ENCODE measurements around the gene LBHD2. TPM values are rescaled to one million over a fixed set of nuclear protein-coding genes. Genes with fewer than 3 reads are reported as not detected.

The LBHD2 gene
- total and polyA plus RNA-seq, 2 of the 13 experiments (the other 11 are each of a cell fraction or from before 2014, with no cell fraction given): 0.67 to 1.00 TPM

- TF ChIP-seq TSC22D2 (CRISPR knock-in tag; IDR thresholded peaks at IDR 0.05; ENCODE audit: borderline replicate concordance) (no peak), RFX1 (IDR thresholded peaks at IDR 0.05) (no peak), MEIS1 (CRISPR knock-in tag; IDR thresholded peaks at IDR 0.05; ENCODE audit: borderline replicate concordance) (peak; percentile 99)
Observed at GRCh38 chr14:103121846-103122584, 38.0 kb downstream of the LBHD2 start (continued).

- TF ChIP-seq TEAD2 (CRISPR knock-in tag; IDR thresholded peaks at IDR 0.05): no peak
- no peak for TF ChIP-seq ONECUT2 (CRISPR knock-in tag; IDR thresholded peaks at IDR 0.05)
- ChIA-PET POLR2A (no interaction called here), CTCF (ENCODE audit: low intra/inter-chr PET ratio, low total read pairs) (no interaction called here)
- Histone ChIP-seq H4K20me1 (ENCODE audit: insufficient read depth, low read length) (no peaks in the 10 kb centered on the region; the same call in 1 of the 2 replicates), H3K79me2 (ENCODE audit: insufficient read depth, low read length) (no peaks in the 10 kb centered on the region), H3K4me3 (replicated peaks in 1 of 3; ENCODE audit: insufficient read depth in 1 of 3, low read depth in 2 of 3, low read length in 3 of 3) (peak overlapping the region in 1 of 3 experiments; percentile 37; a peak in 1 of 6 replicates), H3K27ac (ENCODE audit: extremely low read length, insufficient read depth, low read length) (no peak overlapping the region), H3K9me3 (ENCODE audit: low read length) (no peaks in the 10 kb centered on the region), H3K27me3 (ENCODE audit: control insufficient read depth in 1 of 2, insufficient read depth in 2 of 2, low read length in 2 of 2) (peaks cover 1 to 54% of the 10 kb centered on the region in 2 experiments; a peak in 4 of 5 replicates), H3K9ac (ENCODE audit: insufficient read depth, low read depth, low read length) (no peak overlapping the region), H3K4me1 (ENCODE audit: insufficient read depth, low read length) (peaks cover 51% of the 10 kb centered on the region), H3K36me3 (replicated peaks in 1 of 2; ENCODE audit: control insufficient read depth in 1 of 2, insufficient read depth in 2 of 2, low read length in 2 of 2) (no peaks in the 10 kb centered on the region), H2AFZ (ENCODE audit: low read length) (no peak overlapping the region), H3K4me2 (ENCODE audit: low read depth, low read length) (peak overlapping the region; percentile 62; the same call in 1 of the 2 replicates)
- no TSS peak for BruUV-seq (replicated peaks)
- FAIRE-seq (no peak), ATAC-seq (no peak), DNase-seq (ENCODE audit: low spot score) (no peak)
- 53% methylated on average over 8 of the region's 15 CpGs for WGBS (ENCODE audit: low lambda C conversion rate)
- in situ Hi-C loops (cut with HindIII; ENCODE audit: extremely low pct_ligation_motif_present, low pct_unique_long_range_greater_than_20kb): no loop called here
- intact Hi-C loops (cut with micrococcal nuclease; ENCODE audit: unreplicated experiment): no loop called here
Observed at GRCh38 chr14:103122585-103122946, 38.6 kb downstream of the LBHD2 start.

GRCh38 chr14:103122947-103123633, 39.1 kb downstream of the LBHD2 start, which contains the start of gene TNFAIP2:
TNFAIP2 (plus strand) TSS chr14:103123461; CDS start chr14:103126458, 2,997 bp downstream.
- no TSS peak for BruUV-seq (replicated peaks)
- H3K79me2 ChIP-seq (ENCODE audit: insufficient read depth, low read length): no peaks in the 10 kb centered on the region
- peak within 1 kb of the TSS; percentile 62 for H3K4me2 ChIP-seq (ENCODE audit: low read depth, low read length)
- TF ChIP-seq ARNT (IDR thresholded peaks at IDR 0.05) (no peak), ZNF746 (CRISPR knock-in tag; IDR thresholded peaks at IDR 0.05) (no peak), ZIK1 (CRISPR knock-in tag; IDR thresholded peaks at IDR 0.05; ENCODE audit: borderline replicate concordance, low read depth) (no peak), SAFB2 (CRISPR knock-in tag; IDR thresholded peaks at IDR 0.05; ENCODE audit: borderline replicate concordance, low read depth) (no peak), RFX1 (IDR thresholded peaks at IDR 0.05) (no peak), TAF1 (CRISPR knock-in tag; IDR thresholded peaks at IDR 0.05) (no peak), FLYWCH1 (CRISPR knock-in tag; IDR thresholded peaks at IDR 0.05) (no peak), ZNF12 (CRISPR knock-in tag; IDR thresholded peaks at IDR 0.05) (no peak), SATB2 (CRISPR knock-in tag; IDR thresholded peaks at IDR 0.05) (no peak), SMAD3 (CRISPR knock-in tag; IDR thresholded peaks at IDR 0.05) (no peak)
- no peak within 1 kb of the TSS for H2AFZ ChIP-seq (ENCODE audit: low read length)
- FAIRE-seq (no peak), ATAC-seq (no peak), DNase-seq (ENCODE audit: low spot score) (no peak)
- peak within 1 kb of the TSS in 1 of 3 experiments; percentile 37; a peak in 1 of 6 replicates for H3K4me3 ChIP-seq (replicated peaks in 1 of 3; ENCODE audit: insufficient read depth in 1 of 3, low read depth in 2 of 3, low read length in 3 of 3)
- CTCF ChIA-PET (ENCODE audit: low intra/inter-chr PET ratio, low total read pairs): no interaction called here
- 91% methylated on average over 53 of the region's 74 CpGs for WGBS (ENCODE audit: low lambda C conversion rate)
- in situ Hi-C loops (cut with HindIII; ENCODE audit: extremely low pct_ligation_motif_present, low pct_unique_long_range_greater_than_20kb): no loop called here
- no peaks in the 10 kb centered on the region; the same call in 1 of the 2 replicates for H4K20me1 ChIP-seq (ENCODE audit: insufficient read depth, low read length)
- H3K27me3 ChIP-seq (ENCODE audit: control insufficient read depth in 1 of 2, insufficient read depth in 2 of 2, low read length in 2 of 2): peaks cover 1 to 59% of the 10 kb centered on the region in 2 experiments; a peak in 4 of 5 replicates
- H3K9ac ChIP-seq (ENCODE audit: insufficient read depth, low read depth, low read length): no peak within 1 kb of the TSS
- POLR2A ChIA-PET: no interaction called here
- H3K4me1 ChIP-seq (ENCODE audit: insufficient read depth, low read length): peaks cover 52% of the 10 kb centered on the region
- H3K9me3 ChIP-seq (ENCODE audit: low read length): no peaks in the 10 kb centered on the region
- intact Hi-C loops (cut with micrococcal nuclease; ENCODE audit: unreplicated experiment): no loop called here
- no peaks in the 10 kb centered on the region for H3K36me3 ChIP-seq (replicated peaks in 1 of 2; ENCODE audit: control insufficient read depth in 1 of 2, insufficient read depth in 2 of 2, low read length in 2 of 2)
- H3K27ac ChIP-seq (ENCODE audit: extremely low read length, insufficient read depth, low read length): no peak within 1 kb of the TSS
